Measurements from ENCODE around the gene DCAF17.

DNA sequence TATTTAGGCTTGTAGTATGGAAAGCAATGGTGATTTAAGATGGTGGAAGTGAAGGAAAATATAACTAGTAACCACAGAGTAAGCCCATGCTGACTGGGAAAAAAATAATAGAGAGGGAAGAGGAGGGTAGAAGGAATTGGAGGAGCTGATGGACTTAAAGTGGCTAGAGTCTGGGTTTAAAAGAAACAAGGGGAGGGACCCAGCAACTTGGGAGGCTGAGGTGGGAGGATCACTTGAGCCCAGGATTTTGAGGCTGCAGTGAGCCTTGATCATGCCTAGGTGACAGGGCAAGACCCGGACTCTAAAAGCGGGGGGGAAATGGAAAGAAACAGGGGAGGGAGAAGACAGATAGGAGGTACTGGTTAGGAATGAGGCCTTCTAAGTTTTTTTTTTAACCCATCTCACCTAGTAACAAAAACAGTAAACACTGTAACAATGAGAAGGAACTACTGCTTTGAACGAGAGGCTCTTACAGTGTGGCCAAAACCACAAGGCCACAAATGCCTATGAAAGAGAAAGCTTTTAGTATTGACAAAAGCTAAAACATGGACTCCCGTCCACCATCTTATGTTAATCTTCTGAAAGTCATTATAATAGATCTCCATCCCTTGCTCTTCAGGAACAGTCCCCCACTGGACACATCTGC, 26.9 kb upstream of the DCAF17 start:
- TF ChIP-seq KDM4B (CRISPR knock-in tag; IDR thresholded peaks at IDR 0.05) = no peak
- no peak for TF ChIP-seq TFE3 (CRISPR knock-in tag; IDR thresholded peaks at IDR 0.05)
- no peak for TF ChIP-seq TCF7 (IDR thresholded peaks at IDR 0.05; ENCODE audit: low read depth)
- no peak for TF ChIP-seq CTCF (CRISPR knock-in tag; IDR thresholded peaks at IDR 0.05)
- TF ChIP-seq PHF8 (CRISPR knock-in tag; IDR thresholded peaks at IDR 0.05) = no peak
- TF ChIP-seq EED (CRISPR knock-in tag; IDR thresholded peaks at IDR 0.05) = no peak
- TF ChIP-seq ZKSCAN8 (CRISPR knock-in tag; IDR thresholded peaks at IDR 0.05; ENCODE audit: borderline replicate concordance) = no peak
- TF ChIP-seq FOXP1 (IDR thresholded peaks at IDR 0.05) = no peak
- TF ChIP-seq FOXP1 (CRISPR knock-in tag; IDR thresholded peaks at IDR 0.05) = no peak
- TF ChIP-seq RBM22 (optimal IDR thresholded peaks at IDR 0.05; ENCODE audit: low read length) = no peak
- no peak for TF ChIP-seq CEBPB (IDR thresholded peaks at IDR 0.05; ENCODE audit: borderline replicate concordance, low read depth, low read length)
- TF ChIP-seq SUZ12 (IDR thresholded peaks at IDR 0.05; ENCODE audit: low read depth, low read length) = no peak
- TF ChIP-seq ETV6 (CRISPR knock-in tag; conservative IDR thresholded peaks at IDR 0.05) = no peak
- no peak for TF ChIP-seq POLR2A (IDR thresholded peaks at IDR 0.05; ENCODE audit: insufficient read depth in 1 of 2, low read depth in 2 of 2, low read length in 2 of 2)
- no peak for TF ChIP-seq ZNF691 (CRISPR knock-in tag; IDR thresholded peaks at IDR 0.05; ENCODE audit: borderline replicate concordance, low read depth)
